Measurements from ENCODE around the gene ID4.

The ID4 gene

GRCh38 chr6:19860235-19860877 lies 23.2 kb downstream of the ID4 start:
- DNase-seq (ENCODE audit: low read depth), result no peak

GRCh38 chr6:19864285-19864684 lies 27.1 kb downstream of the ID4 start:
- no peak for DNase-seq (ENCODE audit: low read depth)

- DNase-seq (ENCODE audit: low read depth), result no peak
Observed at GRCh38 chr6:19865178-19865577, 28.0 kb downstream of the ID4 start.

GRCh38 chr6:19866173-19866984 lies 29.2 kb downstream of the ID4 start:
- no peak for DNase-seq (ENCODE audit: low read depth)

GRCh38 chr6:19866985-19867627 lies 29.9 kb downstream of the ID4 start:
- DNase-seq (ENCODE audit: low read depth), result no peak

- DNase-seq (ENCODE audit: low read depth), result no peak
Observed at GRCh38 chr6:19869464-19869863, 32.3 kb downstream of the ID4 start.

GRCh38 chr6:19870322-19870721 lies 33.2 kb downstream of the ID4 start:
- no peak for DNase-seq (ENCODE audit: low read depth)

GRCh38 chr6:19873031-19873430 lies 35.9 kb downstream of the ID4 start:
- no peak for DNase-seq (ENCODE audit: low read depth)

GRCh38 chr6:19876672-19877071 lies 39.5 kb downstream of the ID4 start:
- no peak for DNase-seq (ENCODE audit: low read depth)

- DNase-seq (ENCODE audit: low read depth), result no peak
Observed at GRCh38 chr6:19879663-19880062, 42.5 kb downstream of the ID4 start.

- no peak for DNase-seq (ENCODE audit: low read depth)
Observed at GRCh38 chr6:19880066-19880465, 42.9 kb downstream of the ID4 start.

- DNase-seq (ENCODE audit: low read depth), result no peak
Observed at GRCh38 chr6:19891451-19891850, 54.3 kb downstream of the ID4 start.
